Dedifferentiated amniotic fluid mesenchymal stem cell (primary cell): ENCODE data around the gene DNAI4.
"Not testable (repeated sequence)": the region's sequence is repeated elsewhere in the genome, so short reads cannot be mapped to it uniquely, and the experiment has no call there.

ENCODE experiments used
- DNase-seq: peaks from one replicate; pipeline ENCODE4 v3.0.0-alpha.2; 2016; ENCODE audit errors: extremely low spot score

The DNAI4 gene

GRCh38 chr1:66924756-66925557 is at the start of gene DNAI4, which contains the start of gene MIER1:
Gene DNAI4, minus strand, starts transcription at chr1:66924856. Its CDS starts 25 bp downstream, at chr1:66924831.
Gene MIER1, plus strand, starts transcription at chr1:66924990. Its CDS starts 39 bp downstream, at chr1:66925029.
- DNase-seq: peak; percentile 98

- DNase-seq: no peak
Measured at GRCh38 chr1:66968574-66968973, 43.9 kb upstream of the DNAI4 start.

GRCh38 chr1:66966188-66966873 is 41.7 kb upstream of the DNAI4 start:
- not testable (repeated sequence) for DNase-seq

GRCh38 chr1:66957938-66958337 is 33.3 kb upstream of the DNAI4 start:
- DNase-seq: no peak

GRCh38 chr1:66954208-66954607 is 29.6 kb upstream of the DNAI4 start:
- DNase-seq: no peak

- peak; percentile 31 for DNase-seq
Measured at GRCh38 chr1:66951513-66951912, 26.9 kb upstream of the DNAI4 start.

- DNase-seq: no peak
Measured at GRCh38 chr1:66947267-66947666, 22.6 kb upstream of the DNAI4 start.

GRCh38 chr1:66945316-66945715 is 20.7 kb upstream of the DNAI4 start:
- no peak for DNase-seq

GRCh38 chr1:66944330-66945274 is 19.9 kb upstream of the DNAI4 start:
- peak; percentile 45 for DNase-seq

GRCh38 chr1:66943361-66943969 is 18.8 kb upstream of the DNAI4 start:
- DNase-seq: no peak

GRCh38 chr1:66940981-66941380 is 16.3 kb upstream of the DNAI4 start:
- peak; percentile 19 for DNase-seq

- DNase-seq: peak; percentile 57
Measured at GRCh38 chr1:66938613-66939012, 14.0 kb upstream of the DNAI4 start.

- DNase-seq: no peak
Measured at GRCh38 chr1:66937529-66938234, 13.0 kb upstream of the DNAI4 start.

GRCh38 chr1:66933887-66934700 is 9.4 kb upstream of the DNAI4 start:
- DNase-seq: no peak

- no peak for DNase-seq
Measured at GRCh38 chr1:66932291-66932690, 7.6 kb upstream of the DNAI4 start.

- DNase-seq: no peak
Measured at GRCh38 chr1:66931590-66931989, 6.9 kb upstream of the DNAI4 start.

GRCh38 chr1:66930823-66931174 is 6.1 kb upstream of the DNAI4 start:
- no peak for DNase-seq

GRCh38 chr1:66929999-66930822 is 5.6 kb upstream of the DNAI4 start:
- peak; percentile 84 for DNase-seq

GRCh38 chr1:66929691-66929998 is 5.0 kb upstream of the DNAI4 start:
- no peak for DNase-seq
